Measurements from ENCODE around the gene MUC13. TPM values are rescaled to one million over a fixed set of nuclear protein-coding genes. Genes with fewer than 3 reads are reported as not detected.

Gene MUC13
- total and polyA plus RNA-seq, 9 of the 15 experiments (the other 6 are each of a cell fraction or from before 2014, with no cell fraction given), result 0.09 TPM; not detected in 8

DNA sequence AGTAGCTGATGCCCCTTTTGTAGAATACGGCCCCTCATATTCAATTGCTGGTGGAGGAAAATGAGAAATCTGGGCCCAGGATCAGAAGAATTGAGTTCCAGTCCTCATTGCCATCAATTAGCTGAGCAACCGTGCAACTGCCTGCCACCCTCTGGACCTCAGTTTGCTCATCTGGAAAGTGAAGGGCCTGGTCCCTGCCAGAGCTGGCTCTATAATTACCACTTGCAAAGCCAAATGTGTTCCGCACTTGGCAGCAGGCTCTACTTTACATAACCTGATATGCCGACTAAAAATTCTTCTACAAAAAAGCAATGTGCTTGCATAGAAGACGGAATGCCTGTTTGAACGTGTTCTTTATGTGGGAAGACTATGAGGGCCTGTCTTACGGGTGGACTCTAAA lies 38.8 kb downstream of the MUC13 start:
- intact Hi-C loops (cut with micrococcal nuclease), result no loop called here
- no peak for FAIRE-seq

More for the DNA sequence above, 38.8 kb downstream of the MUC13 start:
- 47% methylated on average over 7 of the region's 7 CpGs for WGBS (ENCODE audit: insufficient coverage, low coverage, missing lambda C conversion rate)
- Histone ChIP-seq H3K27ac (ENCODE audit: extremely low read depth, low read depth, low read length) (no peak overlapping the region), H3K27me3 (ENCODE audit: control insufficient read depth in 2 of 2, insufficient read depth in 2 of 2, low read length in 2 of 2) (no peaks in the 10 kb centered on the region), H3K9me1 (ENCODE audit: control insufficient read depth, insufficient read depth, low read length) (no peaks in the 10 kb centered on the region), H3K36me3 (ENCODE audit: control insufficient read depth, insufficient read depth, low read length) (no peaks in the 10 kb centered on the region), H3K9ac (ENCODE audit: insufficient read depth in 1 of 2, low read depth in 2 of 2, low read length in 2 of 2) (no peak overlapping the region), H3K4me2 (ENCODE audit: insufficient read depth, low read length) (no peak overlapping the region), H3K4me1 (replicated peaks in 1 of 2; ENCODE audit: control insufficient read depth in 2 of 2, insufficient read depth in 2 of 2, low read length in 2 of 2) (no peaks in the 10 kb centered on the region), H3K9me3 (replicated peaks; ENCODE audit: control insufficient read depth, insufficient read depth, low read depth, low read length) (no peaks in the 10 kb centered on the region), H3K4me3 (no peak overlapping the region), H4K20me1 (replicated peaks; ENCODE audit: control insufficient read depth, insufficient read depth, low read length) (no peaks in the 10 kb centered on the region), H2AFZ (ENCODE audit: low read depth, low read length) (no peak overlapping the region), H3K79me2 (ENCODE audit: control insufficient read depth, insufficient read depth, low read length) (no peaks in the 10 kb centered on the region)
- BruUV-seq (replicated peaks), result no TSS peak
- ATAC-seq, result no peak
- in situ Hi-C loops (cut with MboI), result no loop called here
- POLR2A ChIA-PET, result interaction anchor here (1.2 kb wide), 1 partner anchor 17 kb away, joined by 3 read pairs; no protein-coding TSS in a partner anchor
- CTCF ChIA-PET (ENCODE audit: low intra/inter-chr PET ratio), result no interaction called here
- TF ChIP-seq, protein P1, sequence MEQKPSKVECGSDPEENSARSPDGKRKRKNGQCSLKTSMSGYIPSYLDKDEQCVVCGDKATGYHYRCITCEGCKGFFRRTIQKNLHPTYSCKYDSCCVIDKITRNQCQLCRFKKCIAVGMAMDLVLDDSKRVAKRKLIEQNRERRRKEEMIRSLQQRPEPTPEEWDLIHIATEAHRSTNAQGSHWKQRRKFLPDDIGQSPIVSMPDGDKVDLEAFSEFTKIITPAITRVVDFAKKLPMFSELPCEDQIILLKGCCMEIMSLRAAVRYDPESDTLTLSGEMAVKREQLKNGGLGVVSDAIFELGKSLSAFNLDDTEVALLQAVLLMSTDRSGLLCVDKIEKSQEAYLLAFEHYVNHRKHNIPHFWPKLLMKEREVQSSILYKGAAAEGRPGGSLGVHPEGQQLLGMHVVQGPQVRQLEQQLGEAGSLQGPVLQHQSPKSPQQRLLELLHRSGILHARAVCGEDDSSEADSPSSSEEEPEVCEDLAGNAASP (IDR thresholded peaks at IDR 0.05), result no peak
- TF ChIP-seq GABPB2 (CRISPR knock-in tag; conservative IDR thresholded peaks at IDR 0.05) (no peak), U2AF1 (optimal IDR thresholded peaks at IDR 0.05; ENCODE audit: low read depth, low read length) (no peak), RFX1 (IDR thresholded peaks at IDR 0.05) (no peak), POLR2A (conservative IDR thresholded peaks at IDR 0.05) (no peak)
- TF ChIP-seq, protein P2, sequence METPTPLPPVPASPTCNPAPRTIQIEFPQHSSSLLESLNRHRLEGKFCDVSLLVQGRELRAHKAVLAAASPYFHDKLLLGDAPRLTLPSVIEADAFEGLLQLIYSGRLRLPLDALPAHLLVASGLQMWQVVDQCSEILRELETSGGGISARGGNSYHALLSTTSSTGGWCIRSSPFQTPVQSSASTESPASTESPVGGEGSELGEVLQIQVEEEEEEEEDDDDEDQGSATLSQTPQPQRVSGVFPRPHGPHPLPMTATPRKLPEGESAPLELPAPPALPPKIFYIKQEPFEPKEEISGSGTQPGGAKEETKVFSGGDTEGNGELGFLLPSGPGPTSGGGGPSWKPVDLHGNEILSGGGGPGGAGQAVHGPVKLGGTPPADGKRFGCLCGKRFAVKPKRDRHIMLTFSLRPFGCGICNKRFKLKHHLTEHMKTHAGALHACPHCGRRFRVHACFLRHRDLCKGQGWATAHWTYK (CRISPR knock-in tag; IDR thresholded peaks at IDR 0.05), result no peak
- TF ChIP-seq, protein P3, sequence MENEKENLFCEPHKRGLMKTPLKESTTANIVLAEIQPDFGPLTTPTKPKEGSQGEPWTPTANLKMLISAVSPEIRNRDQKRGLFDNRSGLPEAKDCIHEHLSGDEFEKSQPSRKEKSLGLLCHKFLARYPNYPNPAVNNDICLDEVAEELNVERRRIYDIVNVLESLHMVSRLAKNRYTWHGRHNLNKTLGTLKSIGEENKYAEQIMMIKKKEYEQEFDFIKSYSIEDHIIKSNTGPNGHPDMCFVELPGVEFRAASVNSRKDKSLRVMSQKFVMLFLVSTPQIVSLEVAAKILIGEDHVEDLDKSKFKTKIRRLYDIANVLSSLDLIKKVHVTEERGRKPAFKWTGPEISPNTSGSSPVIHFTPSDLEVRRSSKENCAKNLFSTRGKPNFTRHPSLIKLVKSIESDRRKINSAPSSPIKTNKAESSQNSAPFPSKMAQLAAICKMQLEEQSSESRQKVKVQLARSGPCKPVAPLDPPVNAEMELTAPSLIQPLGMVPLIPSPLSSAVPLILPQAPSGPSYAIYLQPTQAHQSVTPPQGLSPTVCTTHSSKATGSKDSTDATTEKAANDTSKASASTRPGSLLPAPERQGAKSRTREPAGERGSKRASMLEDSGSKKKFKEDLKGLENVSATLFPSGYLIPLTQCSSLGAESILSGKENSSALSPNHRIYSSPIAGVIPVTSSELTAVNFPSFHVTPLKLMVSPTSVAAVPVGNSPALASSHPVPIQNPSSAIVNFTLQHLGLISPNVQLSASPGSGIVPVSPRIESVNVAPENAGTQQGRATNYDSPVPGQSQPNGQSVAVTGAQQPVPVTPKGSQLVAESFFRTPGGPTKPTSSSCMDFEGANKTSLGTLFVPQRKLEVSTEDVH (IDR thresholded peaks at IDR 0.05; ENCODE audit: low read depth, partially characterized antibody), result no peak
- no peak for DNase-seq (ENCODE audit: extremely low read depth in 1 of 4, low spot score in 3 of 4)

Data from K562 (cell line).